CD4-positive, alpha-beta T cell treated with Interleukin-10 for 1 hour (primary cell): ENCODE results near the gene VIPR1.

ENCODE experiments used
- DNase-seq: peaks from one replicate; pipeline ENCODE4 v3.0.0-alpha.2; 2020

The VIPR1 gene

DNA sequence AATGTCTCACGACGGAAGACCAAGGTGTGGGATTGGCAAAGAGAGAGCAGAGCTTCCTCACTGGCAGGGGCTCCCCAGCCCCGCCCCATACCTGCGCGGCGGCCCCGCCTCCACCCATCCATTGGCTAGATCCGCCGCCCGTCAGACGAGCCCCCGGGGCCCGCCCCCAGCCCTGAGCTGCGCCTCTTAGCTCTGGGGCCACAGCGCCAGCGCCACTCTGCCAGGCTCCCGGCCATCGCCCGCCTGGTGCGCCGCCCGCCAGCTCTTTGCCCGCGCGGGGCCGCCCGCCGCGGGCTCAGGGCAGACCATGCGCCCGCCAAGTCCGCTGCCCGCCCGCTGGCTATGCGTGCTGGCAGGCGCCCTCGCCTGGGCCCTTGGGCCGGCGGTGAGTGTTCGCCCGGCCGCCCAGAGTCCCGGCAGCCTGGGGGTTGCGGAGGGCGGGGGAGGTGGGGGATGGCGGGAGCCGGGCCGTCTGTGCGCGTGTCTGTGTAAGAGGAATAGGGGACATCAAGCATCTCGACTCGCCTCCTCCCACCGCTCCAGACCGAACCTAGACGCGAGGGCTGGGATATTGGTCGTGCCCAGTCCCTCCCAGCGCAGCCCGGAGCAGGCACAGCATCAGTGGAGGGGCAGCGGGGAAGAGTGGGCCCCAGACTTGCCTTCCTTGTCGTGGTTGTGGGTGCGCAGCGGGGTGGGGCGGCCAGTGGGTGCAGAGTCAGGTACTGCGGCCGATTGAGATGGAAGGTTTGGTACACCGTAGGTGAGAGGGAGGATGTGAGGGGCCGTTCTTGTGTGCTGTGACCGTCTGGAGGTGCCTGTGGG is at the start of gene VIPR1:
Gene VIPR1, plus strand, starts transcription at position 215 of the 822 bp plus-strand sequence. Its CDS starts 93 bp downstream, at position 308.
- DNase-seq, result peak; percentile 95

GRCh38 chr3:42456211-42456610 is 46.2 kb upstream of the VIPR1 start:
- no peak for DNase-seq

DNA sequence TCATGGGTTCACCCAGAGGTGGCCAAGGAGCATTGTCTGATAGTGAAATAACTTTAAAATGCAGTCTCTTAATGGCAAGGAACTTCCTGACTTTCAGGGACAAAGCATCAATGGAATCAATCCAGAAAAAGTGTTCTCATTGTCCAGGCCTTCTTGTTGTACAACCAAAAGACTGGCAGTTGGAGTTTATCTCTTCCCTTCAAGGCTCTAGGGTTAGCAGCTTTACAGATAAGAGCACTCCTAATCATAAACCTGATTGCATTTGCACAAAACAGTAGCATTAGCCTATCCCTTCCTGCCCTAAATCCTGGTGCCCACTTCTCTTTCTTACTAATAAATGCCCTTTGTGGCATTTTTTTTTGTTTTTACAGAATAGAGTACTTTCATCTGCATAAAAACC is 43.3 kb upstream of the VIPR1 start:
- no peak for DNase-seq

DNA sequence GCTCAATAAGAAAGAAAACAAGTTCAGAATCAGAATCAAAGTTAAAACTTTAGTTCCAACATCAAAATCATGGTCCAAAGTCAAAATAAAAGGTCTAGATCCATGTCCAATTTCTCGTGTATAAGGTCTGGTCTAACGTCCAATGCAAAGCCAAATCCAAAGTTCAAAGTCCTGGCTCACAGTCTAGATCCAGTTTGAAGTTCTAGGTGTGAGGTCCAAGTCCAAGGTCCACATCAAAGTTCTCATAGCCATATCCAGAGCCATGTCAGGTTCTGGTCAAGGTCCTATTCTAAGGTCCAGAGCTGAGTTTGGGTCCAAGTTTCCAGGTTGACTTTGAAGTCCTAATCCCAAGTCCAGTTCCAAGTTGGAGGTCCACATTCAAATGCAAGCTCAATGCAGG is 40.7 kb upstream of the VIPR1 start:
- no peak for DNase-seq

DNA sequence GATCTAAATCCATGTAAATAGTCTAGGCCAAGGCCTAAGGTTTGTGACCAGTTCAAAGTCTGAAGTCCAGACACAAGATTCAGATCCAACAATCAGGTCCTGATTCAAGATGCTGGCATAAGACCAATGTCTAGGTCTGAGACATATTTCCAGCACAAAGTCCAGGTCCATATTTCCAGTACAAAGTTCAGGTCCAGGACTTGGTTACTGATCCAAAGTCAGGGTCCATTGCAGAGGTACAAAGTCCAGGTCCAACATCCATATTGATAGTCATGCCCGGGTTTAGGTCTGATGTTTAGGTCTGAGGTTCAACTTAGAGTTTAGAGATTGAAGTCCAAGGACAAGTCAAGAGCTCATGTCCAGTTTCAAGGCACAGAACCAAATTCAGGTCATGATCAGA is 39.4 kb upstream of the VIPR1 start:
- no peak for DNase-seq

DNA sequence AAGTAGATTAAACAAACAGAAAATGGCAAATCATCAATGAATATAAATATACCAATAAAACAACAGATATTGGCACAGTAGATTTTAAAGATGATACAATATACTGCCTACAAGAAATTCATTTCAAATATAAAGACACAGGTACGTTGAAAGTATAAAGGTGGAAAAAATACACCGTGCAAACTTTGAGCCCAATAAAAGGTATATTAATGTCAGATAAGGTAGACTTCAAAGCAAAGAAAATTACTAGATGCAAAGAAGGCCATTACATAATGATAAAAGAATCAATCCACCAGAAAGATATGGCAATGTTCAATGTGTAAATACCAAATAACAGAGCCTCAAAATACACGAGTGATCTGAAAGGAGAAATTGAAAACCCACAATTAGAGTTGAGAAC is 34.3 kb upstream of the VIPR1 start:
- DNase-seq, result no peak

DNA sequence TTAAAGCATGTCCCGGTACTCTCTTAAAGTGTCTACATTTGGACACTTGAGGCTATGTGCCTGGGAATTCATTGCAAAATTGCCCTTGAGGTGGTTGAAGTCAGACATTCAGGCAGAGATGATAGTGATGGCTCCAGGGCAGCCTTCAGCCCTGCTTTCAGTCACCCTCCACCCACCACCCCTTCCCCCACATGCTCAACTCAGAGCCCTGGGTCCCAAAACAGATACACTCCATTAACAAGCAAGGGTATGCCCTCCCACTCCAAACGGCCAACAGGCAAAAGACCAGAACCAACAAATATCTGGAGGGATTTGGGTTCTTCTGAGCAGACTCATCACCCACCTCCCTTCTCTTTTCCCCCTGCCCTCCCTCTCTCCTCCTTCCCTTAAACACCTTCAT is 29.9 kb upstream of the VIPR1 start:
- DNase-seq, result no peak

GRCh38 chr3:42473083-42473932 is 29.1 kb upstream of the VIPR1 start:
- DNase-seq, result no peak

GRCh38 chr3:42476225-42477125 is 26.0 kb upstream of the VIPR1 start:
- DNase-seq, result no peak

DNA sequence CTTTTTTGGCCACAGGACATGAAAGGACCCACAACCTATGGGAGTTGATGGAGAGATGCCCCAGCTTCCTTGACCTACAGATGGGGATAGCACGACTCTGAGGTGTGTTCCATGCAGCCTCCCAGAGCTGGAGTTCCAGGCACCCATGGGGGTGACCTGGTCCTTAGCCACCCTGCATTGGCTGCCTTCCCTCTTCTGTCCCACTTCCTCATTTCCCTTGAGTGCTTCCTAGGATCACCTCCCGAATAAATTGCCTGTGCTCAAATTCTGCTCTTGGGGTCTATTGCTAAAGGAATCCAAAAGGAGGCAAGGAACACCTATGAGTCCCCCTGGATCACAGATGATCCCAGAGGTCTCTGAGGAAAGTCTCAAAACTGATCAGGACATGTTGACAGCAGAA is 24.7 kb upstream of the VIPR1 start:
- DNase-seq, result no peak

GRCh38 chr3:42478830-42479229 is 23.6 kb upstream of the VIPR1 start:
- no peak for DNase-seq

- no peak for DNase-seq
Observed at GRCh38 chr3:42486814-42487565, 15.5 kb upstream of the VIPR1 start.

DNA sequence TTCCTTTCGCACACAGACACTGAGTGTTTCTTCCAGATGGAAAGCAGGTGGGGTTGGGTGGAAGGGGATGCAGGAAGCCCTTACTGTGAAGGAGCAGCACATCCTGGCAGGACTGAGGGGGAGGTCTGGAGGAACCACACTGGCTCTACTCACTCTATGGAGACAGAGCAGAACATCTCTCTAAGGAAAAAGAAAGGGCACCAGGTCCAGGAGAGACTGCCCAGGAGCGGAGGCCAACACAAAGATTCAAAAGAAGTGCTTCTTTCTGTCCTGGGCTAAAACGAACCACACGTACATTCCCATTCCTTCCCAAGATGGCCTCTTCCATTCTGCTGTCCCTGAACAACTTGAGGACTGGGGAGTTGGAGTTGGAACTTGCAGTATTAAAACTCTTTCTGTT is 13.8 kb upstream of the VIPR1 start:
- no peak for DNase-seq

DNA sequence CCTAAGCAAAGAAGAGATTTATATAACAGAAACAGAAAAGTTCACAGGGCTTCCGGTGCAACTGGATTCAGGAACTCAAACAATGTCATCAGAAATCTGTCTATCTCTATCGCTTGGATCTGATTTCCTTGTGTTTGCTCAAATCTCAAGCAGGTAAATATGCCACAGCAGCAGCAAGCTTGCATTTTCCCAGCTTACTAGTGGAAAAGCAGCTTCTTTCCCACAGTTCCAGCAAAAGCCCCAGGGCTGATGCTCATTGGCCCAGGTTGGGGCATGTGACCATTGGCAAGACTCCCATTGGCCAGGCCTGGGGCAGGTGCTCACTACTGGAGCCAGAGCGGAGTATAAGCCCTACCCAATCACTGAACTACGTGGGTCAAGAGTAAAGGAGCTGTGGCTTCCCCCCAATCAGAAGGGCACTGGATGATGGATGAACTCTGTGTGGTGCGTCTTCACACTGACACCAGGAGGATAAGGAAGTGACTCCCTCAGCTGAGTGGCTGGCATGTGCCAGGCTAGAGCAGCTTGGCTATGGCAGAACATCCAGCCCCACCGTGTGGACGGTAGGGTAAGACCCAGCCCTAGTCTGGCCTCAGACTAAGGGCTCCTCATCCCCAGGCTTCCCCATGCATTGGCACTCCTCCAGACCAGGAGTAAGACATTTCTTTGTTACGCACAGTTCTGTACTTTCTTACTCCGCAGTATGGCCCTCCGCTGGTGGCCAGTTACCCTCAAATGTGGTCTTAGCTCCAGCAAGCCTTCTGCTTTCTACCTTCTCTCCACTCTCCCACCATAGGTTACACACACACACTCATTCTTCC is 13.1 kb upstream of the VIPR1 start:
- DNase-seq, result no peak

DNA sequence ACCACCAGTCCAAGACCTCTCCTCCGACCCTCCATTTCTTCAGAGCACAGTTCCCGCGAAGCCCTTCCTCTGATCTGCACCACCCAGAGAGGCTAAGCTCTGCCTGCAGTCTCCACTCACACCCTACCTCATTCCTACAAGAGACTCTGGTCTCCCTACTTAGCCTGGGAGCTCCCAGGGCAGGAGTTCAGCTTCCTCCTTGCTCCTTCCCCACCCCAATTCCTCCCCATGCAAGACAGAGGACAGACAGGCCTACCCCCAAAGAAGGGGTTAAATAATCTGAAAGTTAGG is 12.6 kb upstream of the VIPR1 start:
- DNase-seq, result no peak

DNA sequence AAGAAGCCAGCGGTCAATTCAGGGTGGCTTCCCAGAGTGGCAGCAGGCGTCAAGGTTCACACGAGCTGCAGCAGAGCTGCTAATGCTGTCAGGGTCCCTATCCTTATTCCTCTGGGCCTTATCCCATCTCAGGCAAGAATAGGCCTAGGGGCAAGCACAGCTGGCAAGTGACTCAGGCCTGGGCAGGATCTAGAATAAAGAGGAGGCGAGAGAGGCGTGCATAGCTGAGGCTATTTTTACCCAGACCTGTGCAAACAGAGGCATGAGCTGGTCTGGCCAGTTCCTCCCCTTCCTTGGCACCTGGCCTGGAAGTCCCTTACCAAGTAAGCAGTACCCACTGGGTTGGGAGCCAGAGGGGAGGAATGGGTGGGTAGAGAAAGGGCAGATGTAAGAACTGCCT is 12.2 kb upstream of the VIPR1 start:
- no peak for DNase-seq

- no peak for DNase-seq
Observed at GRCh38 chr3:42491881-42492507, 10.4 kb upstream of the VIPR1 start.

DNA sequence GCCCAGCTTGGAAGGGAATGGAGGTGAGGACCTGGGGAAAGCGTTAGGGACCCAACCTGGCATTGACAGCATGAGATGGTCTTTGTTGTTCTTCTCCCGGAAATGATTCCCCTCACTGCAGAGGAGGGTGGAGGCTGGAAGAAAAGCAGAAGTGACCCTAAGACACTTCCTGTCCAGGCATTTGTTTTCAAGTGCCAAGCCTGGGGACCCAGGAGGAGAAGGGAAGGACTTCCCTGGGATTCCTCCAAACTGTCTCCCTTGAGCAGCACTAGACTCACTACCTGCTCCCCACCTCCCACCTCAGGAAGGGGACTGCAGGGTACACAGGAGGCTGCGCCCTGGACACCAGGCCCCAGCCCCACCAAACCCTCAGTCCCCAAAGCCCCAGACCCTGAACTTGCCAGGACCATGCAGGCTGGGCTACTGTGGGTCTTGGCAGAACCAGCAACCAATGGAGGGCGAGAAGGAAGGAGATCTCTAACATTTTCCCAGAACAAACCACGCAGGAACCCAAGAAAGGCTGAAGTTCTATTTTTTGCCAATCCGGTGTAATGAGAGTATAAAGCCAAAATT is 9.8 kb upstream of the VIPR1 start:
- DNase-seq, result no peak

- DNase-seq, result no peak
Observed at GRCh38 chr3:42493126-42493797, 9.2 kb upstream of the VIPR1 start.

DNA sequence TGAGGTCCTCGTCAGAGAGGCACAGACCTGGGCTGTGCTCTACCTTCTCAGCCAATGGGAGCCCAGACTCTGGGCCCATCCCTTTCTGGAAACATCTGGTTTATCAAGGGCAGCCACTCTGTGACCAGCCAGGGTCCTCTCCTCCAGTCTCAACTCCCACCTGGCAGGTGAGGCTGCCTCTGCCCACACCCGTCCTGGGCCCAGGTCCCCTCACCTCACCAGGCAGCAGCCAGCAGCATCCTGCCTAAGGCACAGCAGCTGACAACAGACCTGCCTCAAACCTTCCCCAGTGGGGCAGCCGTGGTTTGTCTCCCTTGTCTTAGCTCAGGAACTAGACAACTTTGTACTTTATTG is 8.7 kb upstream of the VIPR1 start:
- no peak for DNase-seq
